ENCODE data around the gene NPY.
"Not testable (repeated sequence)": the region's sequence is repeated elsewhere in the genome, so short reads cannot be mapped to it uniquely, and the experiment has no call there.

GRCh38 chr7:24258324-24258723 is 25.7 kb upstream of the NPY start:
- TF ChIP-seq CTCF (IDR thresholded peaks at IDR 0.05); EP300 (IDR thresholded peaks at IDR 0.05; ENCODE audit: low read depth); POLR2A (IDR thresholded peaks at IDR 0.05); POLR2AphosphoS5 (IDR thresholded peaks at IDR 0.05): not testable (repeated sequence)

Measured in transverse colon (tissue), 4 donors.